GM21360 (cell line): ENCODE measurements around the gene CDK15.
"Not testable (repeated sequence)": the region's sequence is repeated elsewhere in the genome, so short reads cannot be mapped to it uniquely, and the experiment has no call there.

Experiments
- ATAC-seq: cut with Tn5 transposase; IDR thresholded peaks from one replicate; pipeline ENCODE4 v1.9.1; 2021; ENCODE audit warnings: mild to moderate bottlenecking, moderate library complexity; ENCODE audit not compliant: unreplicated experiment

The CDK15 gene

GRCh38 chr2:201788371-201788770, 18.0 kb upstream of the CDK15 start:
- no peak for ATAC-seq

GRCh38 chr2:201789395-201789794, 16.9 kb upstream of the CDK15 start:
- ATAC-seq: no peak

- ATAC-seq: no peak
Measured at GRCh38 chr2:201790291-201790690, 16.0 kb upstream of the CDK15 start.

GRCh38 chr2:201790989-201791388, 15.3 kb upstream of the CDK15 start:
- no peak for ATAC-seq

GRCh38 chr2:201793631-201794030, 12.7 kb upstream of the CDK15 start:
- ATAC-seq: no peak

GRCh38 chr2:201794294-201794693, 12.0 kb upstream of the CDK15 start:
- no peak for ATAC-seq

- ATAC-seq: no peak
Measured at GRCh38 chr2:201795607-201796477, 10.5 kb upstream of the CDK15 start.

GRCh38 chr2:201796478-201796865, 9.9 kb upstream of the CDK15 start:
- ATAC-seq: no peak

GRCh38 chr2:201797175-201797840, 9.0 kb upstream of the CDK15 start:
- no peak for ATAC-seq

GRCh38 chr2:201798252-201798913, 8.0 kb upstream of the CDK15 start:
- no peak for ATAC-seq

- not testable (repeated sequence) for ATAC-seq
Measured at GRCh38 chr2:201798914-201799285, 7.4 kb upstream of the CDK15 start.

GRCh38 chr2:201807452-201807999, 1.2 kb downstream of the CDK15 start:
- no peak for ATAC-seq

- no peak for ATAC-seq
Measured at GRCh38 chr2:201808027-201808426, 1.7 kb downstream of the CDK15 start.

- ATAC-seq: no peak
Measured at GRCh38 chr2:201809633-201810032, 3.3 kb downstream of the CDK15 start.

GRCh38 chr2:201810604-201811003, 4.3 kb downstream of the CDK15 start:
- ATAC-seq: not testable (repeated sequence)

- no peak for ATAC-seq
Measured at GRCh38 chr2:201813996-201814760, 7.8 kb downstream of the CDK15 start.

GRCh38 chr2:201816657-201817575, 10.6 kb downstream of the CDK15 start:
- no peak for ATAC-seq

- ATAC-seq: no peak
Measured at GRCh38 chr2:201820383-201821007, 14.2 kb downstream of the CDK15 start.

GRCh38 chr2:201821080-201821479, 14.7 kb downstream of the CDK15 start:
- no peak for ATAC-seq
